HG02840 (cell line): ENCODE measurements around the gene ELAVL1.
"Not testable (repeated sequence)": the region's sequence is repeated elsewhere in the genome, so short reads cannot be mapped to it uniquely, and the experiment has no call there.

ENCODE experiments used
- ATAC-seq: cut with Tn5 transposase; IDR thresholded peaks from one replicate; pipeline ENCODE4 v1.9.1; 2021; ENCODE audit warnings: mild to moderate bottlenecking, moderate library complexity, moderate number of reproducible peaks; ENCODE audit not compliant: unreplicated experiment, low FRiP score

The ELAVL1 gene

GRCh38 chr19:8005534-8006256, at the start of gene ELAVL1:
Gene ELAVL1 (minus strand): TSS chr19:8005641. CDS start chr19:7991815, 13,826 bp downstream.
- peak; percentile 62 for ATAC-seq

- ATAC-seq: no peak
These were observed 48.7 kb upstream of the ELAVL1 start for GRCh38 chr19:8054169-8054568.

- no peak for ATAC-seq
These were observed 47.0 kb upstream of the ELAVL1 start, which contains the start of gene CCL25 for GRCh38 chr19:8052464-8052859. Gene CCL25 (plus strand): TSS chr19:8052760. CDS start chr19:8053050, 290 bp downstream.

GRCh38 chr19:8050274-8051096, 45.0 kb upstream of the ELAVL1 start:
- ATAC-seq: peak; percentile 79

GRCh38 chr19:8046569-8047165, 41.2 kb upstream of the ELAVL1 start:
- ATAC-seq: no peak

- no peak for ATAC-seq
These were observed 40.6 kb upstream of the ELAVL1 start for GRCh38 chr19:8045872-8046568.

- ATAC-seq: no peak
These were observed 38.6 kb upstream of the ELAVL1 start for GRCh38 chr19:8044018-8044417.

GRCh38 chr19:8042900-8043299, 37.5 kb upstream of the ELAVL1 start:
- no peak for ATAC-seq

- no peak for ATAC-seq
These were observed 36.1 kb upstream of the ELAVL1 start for GRCh38 chr19:8041531-8041931.

- ATAC-seq: no peak
These were observed 33.8 kb upstream of the ELAVL1 start for GRCh38 chr19:8039231-8039630.

GRCh38 chr19:8038815-8039214, 33.4 kb upstream of the ELAVL1 start:
- ATAC-seq: no peak

- no peak for ATAC-seq
These were observed 31.1 kb upstream of the ELAVL1 start for GRCh38 chr19:8036434-8037099.

- ATAC-seq: no peak
These were observed 28.7 kb upstream of the ELAVL1 start for GRCh38 chr19:8034178-8034525.

GRCh38 chr19:8033287-8034177, 28.1 kb upstream of the ELAVL1 start:
- ATAC-seq: not testable (repeated sequence)

GRCh38 chr19:8030960-8031359, 25.5 kb upstream of the ELAVL1 start:
- no peak for ATAC-seq

GRCh38 chr19:8028951-8029491, 23.6 kb upstream of the ELAVL1 start:
- no peak for ATAC-seq

- ATAC-seq: no peak
These were observed 19.9 kb upstream of the ELAVL1 start for GRCh38 chr19:8025316-8025715.

- not testable (repeated sequence) for ATAC-seq
These were observed 18.8 kb upstream of the ELAVL1 start for GRCh38 chr19:8024256-8024655.

GRCh38 chr19:8023371-8023770, 17.9 kb upstream of the ELAVL1 start:
- ATAC-seq: no peak
